Measurements from ENCODE around the gene HOXA6. TPM values are rescaled to one million over a fixed set of nuclear protein-coding genes. Genes with fewer than 3 reads are reported as not detected.
A peak's percentile ranks its signal among the peaks of the same experiment; 100 is the strongest.

The HOXA6 gene
- total RNA-seq, 4 donors from 2014 or later: 0.66 to 0.92 TPM; not detected in 2

DNA sequence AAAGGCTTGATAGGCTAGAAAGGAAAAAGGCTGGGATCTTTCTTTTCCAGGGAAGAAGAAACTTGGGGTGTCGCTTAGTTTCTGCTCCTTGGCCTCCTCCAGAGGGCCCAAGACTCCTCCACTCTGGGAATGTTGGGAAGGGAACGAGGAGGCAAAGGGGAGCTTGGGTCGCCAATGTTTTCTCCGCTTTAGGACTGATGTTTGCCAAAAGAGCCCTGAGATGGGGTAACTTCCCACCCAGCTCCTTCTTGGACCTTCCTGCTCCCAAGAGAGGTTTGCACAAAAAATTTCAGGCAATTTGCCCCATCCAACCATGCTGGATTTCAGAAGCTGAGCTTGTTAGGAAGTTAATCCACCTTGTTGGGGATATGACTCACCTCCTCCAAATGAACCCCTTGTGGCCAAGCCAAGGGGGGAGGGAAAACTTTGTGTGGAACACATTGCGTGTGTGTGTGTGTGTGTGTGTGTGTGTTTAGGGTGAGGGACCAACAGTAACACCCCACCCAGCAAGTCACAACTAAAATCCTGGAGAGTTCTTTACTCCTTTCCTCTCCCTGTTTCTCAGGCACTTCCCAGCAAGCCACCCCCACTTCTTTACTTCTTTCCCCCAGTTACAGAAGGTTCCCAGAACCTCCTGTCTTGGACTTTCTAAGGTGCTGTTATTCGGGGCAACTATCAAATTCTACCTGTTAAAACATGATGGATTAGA, 36.4 kb downstream of the HOXA6 start:
- no peaks in the 10 kb centered on the region for H3K27me3 ChIP-seq
- H3K4me1 ChIP-seq: peaks cover 38 to 80% (median 62%) of the 10 kb centered on the region in 4 donors
- H3K4me3 ChIP-seq: peak overlapping the region; percentile 45 to 88 (median 72)
- intact Hi-C loops (cut with DNase I): no loop called here
- no peak for DNase-seq (ENCODE audit: extremely low spot score)
- H3K9me3 ChIP-seq: no peaks in the 10 kb centered on the region
- peak overlapping the region; percentile 96 to 100 (median 99) for H3K27ac ChIP-seq (replicated peaks in 1 of 4)
- whole genome bisulfite sequencing: 24% methylated on average over 6 of the region's 6 CpGs
- TF ChIP-seq POLR2AphosphoS5 (IDR thresholded peaks at IDR 0.05) (peak in 1 of 2 donors; percentile 60), POLR2A (IDR thresholded peaks at IDR 0.05; ENCODE audit: low read depth) (no peak)
- no peaks in the 10 kb centered on the region for H3K36me3 ChIP-seq

DNA sequence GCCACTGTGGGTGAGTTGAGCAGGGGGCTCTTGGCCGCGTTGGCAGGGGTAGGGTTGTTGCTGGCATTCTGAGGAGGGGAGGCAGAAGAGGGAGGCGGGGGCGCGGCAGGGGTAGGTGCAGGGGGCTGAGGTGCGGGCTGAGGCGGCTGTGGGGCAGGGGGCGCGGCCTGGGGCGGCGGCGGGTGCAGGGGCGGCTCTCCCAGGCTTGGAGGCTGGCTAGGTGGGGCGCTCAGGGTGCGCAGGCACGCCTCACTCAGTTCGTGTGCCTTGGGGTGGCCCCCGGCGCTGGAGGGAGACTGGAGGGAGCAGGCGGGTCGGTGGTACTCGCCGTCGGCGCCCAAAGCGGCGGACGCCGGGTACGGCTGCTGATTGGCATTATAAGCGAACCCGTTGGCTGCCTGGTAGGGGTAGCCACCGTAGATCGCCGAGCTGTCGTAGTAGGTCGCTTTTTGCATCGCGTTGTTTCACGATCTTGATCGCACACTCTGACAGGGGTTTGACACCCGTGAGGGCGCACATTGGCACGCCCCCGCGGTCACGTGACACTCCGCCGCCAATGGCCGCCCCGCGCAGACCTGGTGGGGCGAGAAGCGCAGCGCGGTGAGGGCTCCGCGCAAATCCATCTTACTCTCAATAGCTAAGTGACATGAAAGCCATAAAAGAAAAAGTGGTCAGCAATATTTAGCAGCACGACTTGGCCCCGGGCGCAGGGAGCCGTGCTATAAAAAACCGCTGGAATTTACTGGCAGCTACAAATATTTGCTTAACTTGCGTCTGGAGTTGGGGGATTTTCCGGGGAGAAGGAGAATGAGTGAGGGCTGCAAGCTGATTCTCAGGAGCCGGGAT, 37.2 kb downstream of the HOXA6 start:
- Histone ChIP-seq H3K36me3 (no peaks in the 10 kb centered on the region), H3K27me3 (no peaks in the 10 kb centered on the region), H3K4me3 (peak overlapping the region; percentile 45 to 88 (median 72)), H3K9me3 (no peaks in the 10 kb centered on the region), H3K4me1 (peaks cover 38 to 88% (median 69%) of the 10 kb centered on the region in 4 donors), H3K27ac (replicated peaks in 1 of 4) (peak overlapping the region; percentile 96 to 100 (median 99))
- DNase-seq (ENCODE audit: extremely low spot score): peak; percentile 90
- intact Hi-C loops (cut with DNase I): no loop called here
- 21% methylated on average over 55 of the region's 66 CpGs for WGBS
- TF ChIP-seq POLR2AphosphoS5 (IDR thresholded peaks at IDR 0.05) (peak in 1 of 2 donors; percentile 85), POLR2A (IDR thresholded peaks at IDR 0.05; ENCODE audit: low read depth) (no peak)

DNA sequence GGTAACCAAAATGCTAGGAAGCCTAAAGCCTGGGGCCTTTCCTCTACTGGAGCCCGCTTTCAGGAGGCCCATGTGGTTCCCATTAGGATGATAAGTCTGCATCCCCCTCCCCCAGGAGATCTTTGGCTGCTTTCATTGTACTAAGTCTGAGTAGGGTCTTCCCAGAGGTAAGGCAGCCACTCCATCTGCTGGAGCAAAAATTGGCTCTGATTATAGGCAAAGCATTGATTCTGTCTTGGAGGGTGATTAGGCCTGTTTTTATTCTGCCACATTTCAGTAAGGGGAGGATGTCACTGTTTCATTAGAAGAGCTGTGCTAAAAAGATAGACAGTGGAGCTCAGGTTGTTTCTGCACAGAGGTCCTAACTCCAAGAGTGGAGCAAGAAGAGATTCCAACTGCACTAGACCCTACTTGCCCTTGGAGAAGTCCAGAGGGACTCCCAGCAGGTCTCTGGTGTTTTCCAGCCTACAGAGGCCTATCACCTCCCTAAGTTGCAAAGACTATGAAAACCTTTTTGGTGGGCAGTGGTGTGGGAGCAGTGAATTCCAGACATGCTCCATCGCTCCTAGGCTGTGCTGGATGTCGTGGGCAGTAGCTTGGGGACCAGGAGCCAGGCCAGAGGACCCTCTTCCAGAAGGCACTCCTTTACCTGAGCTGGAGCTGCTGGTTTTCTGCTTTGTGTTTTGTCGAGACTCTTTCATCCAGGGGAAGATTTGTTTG, 37.9 kb downstream of the HOXA6 start:
- peaks cover 38 to 92% (median 77%) of the 10 kb centered on the region in 4 donors for H3K4me1 ChIP-seq
- peak overlapping the region; percentile 96 to 100 (median 99) for H3K27ac ChIP-seq (replicated peaks in 1 of 4)
- TF ChIP-seq POLR2A (IDR thresholded peaks at IDR 0.05; ENCODE audit: low read depth) (no peak), POLR2AphosphoS5 (IDR thresholded peaks at IDR 0.05) (no peak), EP300 (IDR thresholded peaks at IDR 0.05) (no peak)
- TF ChIP-seq, protein P1, sequence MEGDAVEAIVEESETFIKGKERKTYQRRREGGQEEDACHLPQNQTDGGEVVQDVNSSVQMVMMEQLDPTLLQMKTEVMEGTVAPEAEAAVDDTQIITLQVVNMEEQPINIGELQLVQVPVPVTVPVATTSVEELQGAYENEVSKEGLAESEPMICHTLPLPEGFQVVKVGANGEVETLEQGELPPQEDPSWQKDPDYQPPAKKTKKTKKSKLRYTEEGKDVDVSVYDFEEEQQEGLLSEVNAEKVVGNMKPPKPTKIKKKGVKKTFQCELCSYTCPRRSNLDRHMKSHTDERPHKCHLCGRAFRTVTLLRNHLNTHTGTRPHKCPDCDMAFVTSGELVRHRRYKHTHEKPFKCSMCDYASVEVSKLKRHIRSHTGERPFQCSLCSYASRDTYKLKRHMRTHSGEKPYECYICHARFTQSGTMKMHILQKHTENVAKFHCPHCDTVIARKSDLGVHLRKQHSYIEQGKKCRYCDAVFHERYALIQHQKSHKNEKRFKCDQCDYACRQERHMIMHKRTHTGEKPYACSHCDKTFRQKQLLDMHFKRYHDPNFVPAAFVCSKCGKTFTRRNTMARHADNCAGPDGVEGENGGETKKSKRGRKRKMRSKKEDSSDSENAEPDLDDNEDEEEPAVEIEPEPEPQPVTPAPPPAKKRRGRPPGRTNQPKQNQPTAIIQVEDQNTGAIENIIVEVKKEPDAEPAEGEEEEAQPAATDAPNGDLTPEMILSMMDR (IDR thresholded peaks at IDR 0.05): no peak
- no peaks in the 10 kb centered on the region for H3K9me3 ChIP-seq
- intact Hi-C loops (cut with DNase I): no loop called here
- DNase-seq (ENCODE audit: extremely low spot score): no peak
- no peaks in the 10 kb centered on the region for H3K36me3 ChIP-seq
- H3K27me3 ChIP-seq: no peaks in the 10 kb centered on the region
- peak overlapping the region; percentile 45 to 88 (median 72) for H3K4me3 ChIP-seq
- 82% methylated on average over 3 of the region's 4 CpGs for WGBS

DNA sequence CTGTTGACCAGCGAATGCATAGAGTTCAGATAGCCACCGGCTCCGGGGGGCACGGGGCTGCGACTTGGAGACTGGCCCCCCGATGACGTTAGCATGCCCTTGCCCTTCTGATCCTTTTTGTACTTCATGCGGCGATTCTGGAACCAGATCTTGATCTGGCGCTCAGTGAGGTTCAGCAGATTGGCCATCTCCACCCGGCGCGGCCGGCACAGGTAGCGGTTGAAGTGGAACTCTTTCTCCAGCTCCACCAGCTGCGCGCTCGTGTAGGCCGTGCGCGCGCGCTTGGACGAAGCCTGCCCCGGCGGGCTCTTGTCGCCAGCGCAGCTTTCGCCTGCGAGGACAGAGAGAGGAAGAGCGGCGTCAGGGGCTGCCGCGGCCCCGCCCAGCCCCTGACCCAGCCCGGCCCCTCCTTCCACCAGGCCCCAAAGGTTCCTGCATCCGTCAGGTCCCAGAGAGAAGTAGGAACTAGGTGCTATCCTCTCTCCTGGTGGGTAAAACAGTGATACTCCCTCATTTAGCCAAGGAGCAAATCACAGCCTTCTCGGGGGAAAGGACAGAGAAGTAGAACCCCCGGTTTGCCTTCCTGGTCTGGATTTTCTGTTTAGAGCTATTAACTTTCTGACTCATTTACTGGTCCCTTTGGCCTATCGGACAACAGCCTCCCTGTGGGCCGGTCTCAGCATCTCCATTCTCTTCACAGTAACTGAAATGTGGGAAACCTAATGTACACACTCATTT, 39.0 kb downstream of the HOXA6 start:
- peak overlapping the region; percentile 96 to 100 (median 99) for H3K27ac ChIP-seq (replicated peaks in 1 of 4)
- H3K36me3 ChIP-seq: no peaks in the 10 kb centered on the region
- no peak for DNase-seq (ENCODE audit: extremely low spot score)
- H3K4me3 ChIP-seq: peak overlapping the region; percentile 66 to 96 (median 84)
- H3K9me3 ChIP-seq: no peaks in the 10 kb centered on the region
- peaks cover 38 to 97% (median 84%) of the 10 kb centered on the region in 4 donors for H3K4me1 ChIP-seq
- TF ChIP-seq, protein P1 (IDR thresholded peaks at IDR 0.05): peak in 2 of 3 experiments; percentile 12 to 33
- TF ChIP-seq POLR2A (IDR thresholded peaks at IDR 0.05; ENCODE audit: low read depth) (peak; percentile 86), EP300 (IDR thresholded peaks at IDR 0.05) (no peak), POLR2AphosphoS5 (IDR thresholded peaks at IDR 0.05) (peak in 1 of 2 donors; percentile 91)
- WGBS: 17% methylated on average over 14 of the region's 41 CpGs
- H3K27me3 ChIP-seq: no peaks in the 10 kb centered on the region
- intact Hi-C loops (cut with DNase I): no loop called here

All from esophagus muscularis mucosa (tissue), 4 donors.